ENCODE data around the gene PPP1R16B. TPM values are rescaled to one million over a fixed set of nuclear protein-coding genes. Genes with fewer than 3 reads are reported as not detected.

PPP1R16B gene
- total RNA-seq, 1 donor from 2014 or later = not detected

DNA sequence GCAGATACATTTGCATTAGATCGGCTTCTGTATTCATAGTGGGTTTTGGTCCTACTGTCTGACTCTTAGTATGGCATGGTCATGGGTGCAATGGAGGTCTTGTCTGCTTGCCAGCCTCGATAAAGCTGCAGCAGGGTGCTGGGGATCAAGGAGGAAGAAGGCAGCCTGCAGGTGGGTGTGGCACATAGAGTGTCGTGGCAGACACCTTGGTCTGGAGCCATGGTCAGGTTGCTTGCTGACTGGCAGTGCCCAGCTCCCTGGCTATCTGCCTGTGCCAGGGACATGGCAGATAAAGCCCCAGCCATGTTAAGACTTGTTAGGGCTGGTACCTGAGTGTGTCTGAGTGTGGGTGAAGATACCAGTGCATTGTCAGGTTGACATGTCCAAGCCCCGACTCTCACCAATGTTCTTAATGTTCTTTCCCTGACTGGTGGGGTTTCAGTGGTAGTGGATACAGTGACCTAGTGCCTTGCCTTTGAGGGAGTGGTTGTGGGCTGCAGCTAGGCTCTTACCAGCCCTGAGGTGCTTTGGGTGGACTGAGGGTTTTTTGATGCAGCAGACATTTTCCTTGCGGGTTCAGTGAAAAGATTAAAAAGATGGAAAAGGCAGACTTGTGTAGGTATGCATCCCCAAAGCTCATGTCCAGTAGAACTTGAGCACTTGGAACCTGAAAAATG is 122.5 kb downstream of the PPP1R16B start:
- Mint-ChIP-seq H3K36me3 (ENCODE audit: unreplicated experiment) (no peaks in the 10 kb centered on the region), H3K9me3 (ENCODE audit: unreplicated experiment) (no peaks in the 10 kb centered on the region), H3K27ac (ENCODE audit: unreplicated experiment) (no peak overlapping the region), H3K4me1 (ENCODE audit: unreplicated experiment) (peaks cover 29% of the 10 kb centered on the region), H3K4me3 (ENCODE audit: unreplicated experiment) (peak overlapping the region; percentile 82), H3K27me3 (ENCODE audit: unreplicated experiment) (no peaks in the 10 kb centered on the region)
- no peak for DNase-seq (ENCODE audit: extremely low spot score, unreplicated experiment)
- TF ChIP-seq, protein P1, sequence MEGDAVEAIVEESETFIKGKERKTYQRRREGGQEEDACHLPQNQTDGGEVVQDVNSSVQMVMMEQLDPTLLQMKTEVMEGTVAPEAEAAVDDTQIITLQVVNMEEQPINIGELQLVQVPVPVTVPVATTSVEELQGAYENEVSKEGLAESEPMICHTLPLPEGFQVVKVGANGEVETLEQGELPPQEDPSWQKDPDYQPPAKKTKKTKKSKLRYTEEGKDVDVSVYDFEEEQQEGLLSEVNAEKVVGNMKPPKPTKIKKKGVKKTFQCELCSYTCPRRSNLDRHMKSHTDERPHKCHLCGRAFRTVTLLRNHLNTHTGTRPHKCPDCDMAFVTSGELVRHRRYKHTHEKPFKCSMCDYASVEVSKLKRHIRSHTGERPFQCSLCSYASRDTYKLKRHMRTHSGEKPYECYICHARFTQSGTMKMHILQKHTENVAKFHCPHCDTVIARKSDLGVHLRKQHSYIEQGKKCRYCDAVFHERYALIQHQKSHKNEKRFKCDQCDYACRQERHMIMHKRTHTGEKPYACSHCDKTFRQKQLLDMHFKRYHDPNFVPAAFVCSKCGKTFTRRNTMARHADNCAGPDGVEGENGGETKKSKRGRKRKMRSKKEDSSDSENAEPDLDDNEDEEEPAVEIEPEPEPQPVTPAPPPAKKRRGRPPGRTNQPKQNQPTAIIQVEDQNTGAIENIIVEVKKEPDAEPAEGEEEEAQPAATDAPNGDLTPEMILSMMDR (IDR thresholded peaks at IDR 0.05) = no peak

DNA sequence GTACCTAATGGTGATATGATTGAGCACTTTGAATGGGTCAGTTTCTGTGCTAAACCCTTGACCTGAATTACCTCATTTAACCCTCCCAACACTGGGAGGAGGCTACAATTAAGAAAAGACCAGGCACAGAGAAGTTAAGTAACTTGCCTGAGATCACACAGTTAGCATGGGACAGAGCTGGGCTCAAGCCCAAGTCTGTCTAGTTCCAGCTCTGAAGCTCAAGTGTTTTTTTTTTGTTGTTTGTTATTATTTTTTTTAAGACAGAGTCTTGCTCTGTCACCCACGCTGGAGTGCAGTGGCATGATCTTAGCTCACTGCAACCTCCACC is 124.7 kb downstream of the PPP1R16B start:
- no peaks in the 10 kb centered on the region for H3K36me3 Mint-ChIP-seq (ENCODE audit: unreplicated experiment)
- H3K4me1 Mint-ChIP-seq (ENCODE audit: unreplicated experiment) = peaks cover 31% of the 10 kb centered on the region
- TF ChIP-seq, protein P1 (IDR thresholded peaks at IDR 0.05) = no peak
- no peak overlapping the region for H3K27ac Mint-ChIP-seq (ENCODE audit: unreplicated experiment)
- no peak overlapping the region for H3K4me3 Mint-ChIP-seq (ENCODE audit: unreplicated experiment)
- no peak for DNase-seq (ENCODE audit: extremely low spot score, unreplicated experiment)
- H3K27me3 Mint-ChIP-seq (ENCODE audit: unreplicated experiment) = no peaks in the 10 kb centered on the region
- H3K9me3 Mint-ChIP-seq (ENCODE audit: unreplicated experiment) = no peaks in the 10 kb centered on the region

DNA sequence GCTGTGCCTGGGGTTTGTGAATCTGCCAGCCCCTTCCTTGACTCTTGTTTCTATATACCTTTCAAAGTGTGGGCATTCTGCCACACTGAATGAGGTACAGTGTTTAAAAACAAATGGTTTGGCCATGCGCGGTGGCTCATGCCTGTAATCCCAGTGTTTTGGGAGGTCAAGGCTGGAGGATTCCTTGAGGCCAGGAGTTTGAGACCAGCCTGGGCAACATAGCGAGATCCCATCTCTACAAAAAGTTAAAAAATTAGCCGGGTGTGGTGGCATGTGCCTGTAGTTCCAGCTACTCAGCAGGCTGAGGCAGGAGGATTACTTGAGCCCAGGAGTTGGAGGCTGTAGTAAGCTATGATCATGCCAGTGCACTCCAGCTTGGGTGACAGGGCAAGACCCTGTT is 126.5 kb downstream of the PPP1R16B start:
- no peak for DNase-seq (ENCODE audit: extremely low spot score, unreplicated experiment)
- Mint-ChIP-seq H3K4me1 (ENCODE audit: unreplicated experiment) (peaks cover 39% of the 10 kb centered on the region), H3K27me3 (ENCODE audit: unreplicated experiment) (no peaks in the 10 kb centered on the region), H3K36me3 (ENCODE audit: unreplicated experiment) (no peaks in the 10 kb centered on the region), H3K27ac (ENCODE audit: unreplicated experiment) (no peak overlapping the region), H3K9me3 (ENCODE audit: unreplicated experiment) (no peaks in the 10 kb centered on the region), H3K4me3 (ENCODE audit: unreplicated experiment) (no peak overlapping the region)
- TF ChIP-seq, protein P1 (IDR thresholded peaks at IDR 0.05) = no peak

DNA sequence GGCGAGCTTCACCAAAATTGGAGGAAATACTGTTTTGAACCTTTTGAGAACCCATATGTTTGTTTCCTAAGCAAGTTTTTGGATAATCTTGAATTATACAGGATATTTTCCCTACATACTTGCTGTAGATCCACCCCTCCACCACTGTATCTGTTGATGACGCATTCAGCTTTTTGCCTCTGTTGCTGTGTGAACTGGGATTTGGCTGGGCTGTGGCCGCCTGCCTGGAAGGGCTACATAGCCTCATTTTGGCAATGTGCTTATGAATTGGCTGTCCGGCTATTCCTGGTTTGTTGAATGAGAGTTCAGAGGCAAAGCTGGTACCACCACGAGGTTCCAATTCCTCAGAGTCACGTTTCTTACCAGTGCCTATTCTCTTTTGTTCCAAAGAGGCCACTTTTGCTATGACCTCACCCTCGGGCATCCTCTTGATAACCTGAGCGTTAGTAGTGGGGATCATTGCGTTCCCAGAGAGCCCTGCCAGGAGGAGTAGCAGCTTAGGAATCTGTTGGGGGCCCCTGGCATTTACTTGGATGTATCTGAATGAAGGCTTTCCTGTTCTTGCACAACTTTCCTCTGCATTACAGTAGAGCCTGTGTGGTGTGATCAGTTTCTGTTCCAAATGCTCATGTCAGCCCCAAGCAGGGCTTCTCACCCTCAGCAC is 127.1 kb downstream of the PPP1R16B start:
- peaks cover 36% of the 10 kb centered on the region for H3K4me1 Mint-ChIP-seq (ENCODE audit: unreplicated experiment)
- H3K4me3 Mint-ChIP-seq (ENCODE audit: unreplicated experiment) = no peak overlapping the region
- H3K9me3 Mint-ChIP-seq (ENCODE audit: unreplicated experiment) = no peaks in the 10 kb centered on the region
- TF ChIP-seq, protein P1 (IDR thresholded peaks at IDR 0.05) = no peak
- no peaks in the 10 kb centered on the region for H3K27me3 Mint-ChIP-seq (ENCODE audit: unreplicated experiment)
- no peak for DNase-seq (ENCODE audit: extremely low spot score, unreplicated experiment)
- no peaks in the 10 kb centered on the region for H3K36me3 Mint-ChIP-seq (ENCODE audit: unreplicated experiment)
- H3K27ac Mint-ChIP-seq (ENCODE audit: unreplicated experiment) = peak overlapping the region; percentile 5

DNA sequence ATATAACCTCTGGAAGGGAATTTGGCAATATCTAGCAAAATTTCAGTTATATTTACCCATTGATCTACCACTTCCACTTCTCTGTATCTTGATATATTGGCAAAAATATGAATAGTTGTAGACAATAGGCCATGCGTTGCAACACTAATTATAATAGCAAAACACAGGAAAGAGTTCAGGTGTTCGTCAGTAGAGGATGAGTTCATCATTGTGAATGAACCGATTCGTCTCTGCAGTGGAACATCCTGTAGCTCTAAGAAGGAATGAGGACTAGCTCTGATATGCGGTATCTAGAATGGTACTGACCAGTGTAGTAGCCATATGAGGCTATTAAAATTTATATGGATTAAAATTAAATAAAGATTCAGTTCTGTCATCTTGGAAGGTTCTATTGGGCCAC is 129.0 kb downstream of the PPP1R16B start:
- Mint-ChIP-seq H3K27me3 (ENCODE audit: unreplicated experiment) (no peaks in the 10 kb centered on the region), H3K27ac (ENCODE audit: unreplicated experiment) (no peak overlapping the region), H3K4me3 (ENCODE audit: unreplicated experiment) (no peak overlapping the region), H3K36me3 (ENCODE audit: unreplicated experiment) (no peaks in the 10 kb centered on the region), H3K9me3 (ENCODE audit: unreplicated experiment) (no peaks in the 10 kb centered on the region), H3K4me1 (ENCODE audit: unreplicated experiment) (peaks cover 22% of the 10 kb centered on the region)
- DNase-seq (ENCODE audit: extremely low spot score, unreplicated experiment) = no peak
- TF ChIP-seq, protein P1 (IDR thresholded peaks at IDR 0.05) = no peak
